Chondrocyte (in vitro differentiated cells): ENCODE measurements around the gene KCNG4. TPM values are rescaled to one million over a fixed set of nuclear protein-coding genes. Genes with fewer than 3 reads are reported as not detected.

Experiments used
- DNase-seq: peaks from one replicate; pipeline ENCODE4 v3.0.0; 2021; ENCODE audit warnings: mixed read lengths, low spot score
- H3K27ac Mint-ChIP-seq: one replicate; pipeline ENCODE4 v1.8.0; 2021; ENCODE audit warnings: mild to moderate bottlenecking, moderate library complexity, mixed read lengths; ENCODE audit not compliant: unreplicated experiment
- H3K27me3 Mint-ChIP-seq: 2 replicates; pipeline ENCODE4 v1.8.0; 2021; ENCODE audit warnings: low read depth, mixed read lengths
- H3K36me3 Mint-ChIP-seq: 2 replicates; pipeline ENCODE4 v1.8.0; 2021; ENCODE audit warnings: low read depth, mixed read lengths
- H3K4me1 Mint-ChIP-seq: 2 replicates; pipeline ENCODE4 v1.8.0; 2021; ENCODE audit warnings: low read depth, mild to moderate bottlenecking, mixed read lengths
- H3K4me3 Mint-ChIP-seq: one replicate; pipeline ENCODE4 v1.8.0; 2021; ENCODE audit warnings: mild to moderate bottlenecking, moderate library complexity, mixed read lengths; ENCODE audit not compliant: unreplicated experiment
- H3K9me3 Mint-ChIP-seq: 2 replicates; pipeline ENCODE4 v1.8.0; 2021; ENCODE audit warnings: low read depth, mixed read lengths
- total RNA-seq: library from RNA; stranded (reverse); gene quantifications from 3 replicates; pipeline ENCODE4 v1.2.1, GENCODE V29; 2021
- TF ChIP-seq, protein P1 (sequence below): fragments of 200-600 bp; sonication (generic); IDR thresholded peaks from 2 replicates; pipeline ENCODE4 v1.5.0; 2021; ENCODE audit warnings: antibody characterized with exemption, mild to moderate bottlenecking, moderate library complexity

KCNG4 gene
- total RNA-seq, 1 donor from 2014 or later, result not detected

DNA sequence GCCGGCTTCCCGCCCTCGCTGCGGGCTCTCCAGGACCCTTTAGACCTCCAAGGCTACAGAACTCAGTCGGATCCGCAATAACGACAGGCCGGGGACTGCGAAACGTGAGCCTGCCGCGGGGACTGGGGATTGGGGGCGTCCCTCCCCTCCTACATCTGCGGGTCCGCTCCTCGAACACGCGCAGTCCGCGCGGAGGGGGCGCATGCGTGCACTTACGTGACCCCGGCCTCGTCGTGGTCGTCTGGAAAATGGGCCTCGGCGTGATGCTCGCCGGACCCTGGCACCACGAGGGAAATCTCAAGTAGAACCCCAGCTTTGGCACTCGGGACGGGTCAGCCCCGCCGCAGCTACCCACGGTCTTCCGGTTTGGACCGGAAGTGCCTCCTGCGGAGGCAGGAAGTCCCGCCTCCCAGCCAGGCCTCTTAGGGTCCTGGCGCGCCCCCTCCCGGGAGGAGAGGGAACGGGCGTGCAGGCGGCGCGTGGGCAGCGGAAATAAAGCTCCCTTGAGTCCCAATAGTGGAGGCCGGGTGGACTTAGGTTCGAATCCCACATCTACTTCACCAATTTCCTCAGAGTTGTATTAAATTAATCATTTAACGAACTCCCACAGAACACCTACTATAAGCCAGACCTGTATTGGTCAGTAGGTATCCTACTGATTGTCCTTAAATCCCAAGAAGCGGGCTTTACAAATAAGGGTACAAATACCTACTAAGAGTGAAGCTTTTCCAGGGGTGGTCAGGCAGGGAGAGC is 53.0 kb downstream of the KCNG4 start, which contains the start of gene TAF1C:
Gene TAF1C (minus strand): TSS at position 373 of the 753 bp plus-strand sequence. CDS start 2,069 bp downstream, outside the sequence.
- Mint-ChIP-seq H3K27me3 (no peaks in the 10 kb centered on the region), H3K36me3 (peaks cover 5% of the 10 kb centered on the region), H3K4me3 (peak within 1 kb of the TSS; percentile 91), H3K27ac (peak within 1 kb of the TSS; percentile 77), H3K4me1 (peaks cover 24% of the 10 kb centered on the region), H3K9me3 (no peaks in the 10 kb centered on the region)
- TF ChIP-seq, protein P1, sequence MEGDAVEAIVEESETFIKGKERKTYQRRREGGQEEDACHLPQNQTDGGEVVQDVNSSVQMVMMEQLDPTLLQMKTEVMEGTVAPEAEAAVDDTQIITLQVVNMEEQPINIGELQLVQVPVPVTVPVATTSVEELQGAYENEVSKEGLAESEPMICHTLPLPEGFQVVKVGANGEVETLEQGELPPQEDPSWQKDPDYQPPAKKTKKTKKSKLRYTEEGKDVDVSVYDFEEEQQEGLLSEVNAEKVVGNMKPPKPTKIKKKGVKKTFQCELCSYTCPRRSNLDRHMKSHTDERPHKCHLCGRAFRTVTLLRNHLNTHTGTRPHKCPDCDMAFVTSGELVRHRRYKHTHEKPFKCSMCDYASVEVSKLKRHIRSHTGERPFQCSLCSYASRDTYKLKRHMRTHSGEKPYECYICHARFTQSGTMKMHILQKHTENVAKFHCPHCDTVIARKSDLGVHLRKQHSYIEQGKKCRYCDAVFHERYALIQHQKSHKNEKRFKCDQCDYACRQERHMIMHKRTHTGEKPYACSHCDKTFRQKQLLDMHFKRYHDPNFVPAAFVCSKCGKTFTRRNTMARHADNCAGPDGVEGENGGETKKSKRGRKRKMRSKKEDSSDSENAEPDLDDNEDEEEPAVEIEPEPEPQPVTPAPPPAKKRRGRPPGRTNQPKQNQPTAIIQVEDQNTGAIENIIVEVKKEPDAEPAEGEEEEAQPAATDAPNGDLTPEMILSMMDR, result peak; percentile 94
- DNase-seq, result no peak

DNA sequence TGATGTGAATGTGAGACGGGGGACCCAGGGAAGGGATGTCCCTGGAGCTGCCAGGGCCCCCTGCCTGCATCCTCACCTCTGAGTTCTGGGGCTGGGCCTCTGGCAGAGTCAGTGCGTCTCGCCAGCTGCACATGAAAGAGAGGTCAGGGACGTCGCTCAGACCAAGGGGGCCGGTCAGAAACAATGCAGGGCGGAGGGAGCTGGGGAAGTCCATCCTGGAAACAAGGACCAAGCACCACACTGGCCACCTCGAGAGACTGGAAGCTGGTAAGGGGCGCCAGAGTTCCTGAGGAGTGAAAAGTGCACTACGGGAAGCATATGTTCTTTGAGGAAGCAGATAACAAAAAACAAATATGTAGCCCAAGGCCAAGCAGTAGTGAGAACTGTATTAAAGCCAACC is 55.0 kb downstream of the KCNG4 start:
- H3K36me3 Mint-ChIP-seq, result peaks cover 5% of the 10 kb centered on the region
- TF ChIP-seq, protein P1, result no peak
- no peak overlapping the region for H3K27ac Mint-ChIP-seq
- DNase-seq, result no peak
- no peaks in the 10 kb centered on the region for H3K9me3 Mint-ChIP-seq
- no peaks in the 10 kb centered on the region for H3K27me3 Mint-ChIP-seq
- H3K4me1 Mint-ChIP-seq, result peaks cover 24% of the 10 kb centered on the region
- H3K4me3 Mint-ChIP-seq, result peak overlapping the region; percentile 41

DNA sequence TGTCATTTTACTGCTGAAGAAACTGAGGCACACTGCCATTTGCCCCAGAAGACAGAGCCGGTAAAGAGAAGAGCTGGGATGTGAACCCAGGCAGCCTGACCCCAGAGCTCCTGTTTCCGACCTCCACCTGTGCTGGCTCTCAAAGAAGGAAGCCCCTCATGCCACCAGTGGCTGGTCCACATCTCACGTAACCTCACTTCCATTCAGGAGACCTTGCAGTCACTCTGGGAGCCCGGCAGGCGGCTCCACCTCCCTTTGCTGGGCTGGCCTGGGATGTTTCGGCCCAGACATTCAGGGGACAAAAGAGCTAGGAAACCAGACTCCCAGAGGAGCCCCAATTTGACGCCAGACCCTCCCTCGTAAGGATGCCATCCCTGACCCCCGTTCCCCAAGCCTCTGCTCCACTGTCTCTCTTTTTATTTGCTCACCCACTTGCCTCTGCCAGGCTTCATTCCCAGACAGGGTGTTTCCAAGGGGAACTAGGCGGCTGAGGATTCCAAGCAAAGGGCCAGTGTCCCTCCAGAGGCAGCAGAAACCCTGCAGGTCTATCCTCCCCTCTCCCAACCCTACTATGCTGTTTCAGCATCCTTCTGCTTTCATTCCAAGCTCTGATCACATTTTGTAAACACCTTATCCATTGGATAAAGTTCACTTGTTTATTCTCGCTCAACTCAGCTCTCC is 55.8 kb downstream of the KCNG4 start:
- Mint-ChIP-seq H3K27ac (peak overlapping the region; percentile 49), H3K27me3 (no peaks in the 10 kb centered on the region), H3K36me3 (peaks cover 5% of the 10 kb centered on the region), H3K4me1 (peaks cover 24% of the 10 kb centered on the region), H3K9me3 (no peaks in the 10 kb centered on the region), H3K4me3 (no peak overlapping the region)
- TF ChIP-seq, protein P1, result peak; percentile 59
- DNase-seq, result no peak

DNA sequence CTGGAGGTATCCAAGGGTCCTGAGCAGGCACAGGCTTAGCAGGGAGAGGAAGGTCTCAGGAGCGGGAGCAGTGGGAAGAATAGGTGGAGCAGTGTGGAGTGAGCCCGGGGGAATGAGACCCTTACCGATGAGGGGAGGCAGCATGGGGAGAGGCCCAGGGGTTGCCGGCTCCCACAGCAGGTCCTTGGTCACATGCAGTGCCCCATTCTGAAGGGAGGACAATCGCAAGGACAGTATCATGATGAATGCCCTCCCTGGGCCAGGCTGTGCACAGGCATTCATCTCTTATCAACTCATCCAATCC is 56.3 kb downstream of the KCNG4 start:
- peaks cover 24% of the 10 kb centered on the region for H3K4me1 Mint-ChIP-seq
- no peaks in the 10 kb centered on the region for H3K27me3 Mint-ChIP-seq
- no peaks in the 10 kb centered on the region for H3K9me3 Mint-ChIP-seq
- TF ChIP-seq, protein P1, result no peak
- no peak overlapping the region for H3K27ac Mint-ChIP-seq
- H3K36me3 Mint-ChIP-seq, result peaks cover 5% of the 10 kb centered on the region
- DNase-seq, result no peak
- no peak overlapping the region for H3K4me3 Mint-ChIP-seq

DNA sequence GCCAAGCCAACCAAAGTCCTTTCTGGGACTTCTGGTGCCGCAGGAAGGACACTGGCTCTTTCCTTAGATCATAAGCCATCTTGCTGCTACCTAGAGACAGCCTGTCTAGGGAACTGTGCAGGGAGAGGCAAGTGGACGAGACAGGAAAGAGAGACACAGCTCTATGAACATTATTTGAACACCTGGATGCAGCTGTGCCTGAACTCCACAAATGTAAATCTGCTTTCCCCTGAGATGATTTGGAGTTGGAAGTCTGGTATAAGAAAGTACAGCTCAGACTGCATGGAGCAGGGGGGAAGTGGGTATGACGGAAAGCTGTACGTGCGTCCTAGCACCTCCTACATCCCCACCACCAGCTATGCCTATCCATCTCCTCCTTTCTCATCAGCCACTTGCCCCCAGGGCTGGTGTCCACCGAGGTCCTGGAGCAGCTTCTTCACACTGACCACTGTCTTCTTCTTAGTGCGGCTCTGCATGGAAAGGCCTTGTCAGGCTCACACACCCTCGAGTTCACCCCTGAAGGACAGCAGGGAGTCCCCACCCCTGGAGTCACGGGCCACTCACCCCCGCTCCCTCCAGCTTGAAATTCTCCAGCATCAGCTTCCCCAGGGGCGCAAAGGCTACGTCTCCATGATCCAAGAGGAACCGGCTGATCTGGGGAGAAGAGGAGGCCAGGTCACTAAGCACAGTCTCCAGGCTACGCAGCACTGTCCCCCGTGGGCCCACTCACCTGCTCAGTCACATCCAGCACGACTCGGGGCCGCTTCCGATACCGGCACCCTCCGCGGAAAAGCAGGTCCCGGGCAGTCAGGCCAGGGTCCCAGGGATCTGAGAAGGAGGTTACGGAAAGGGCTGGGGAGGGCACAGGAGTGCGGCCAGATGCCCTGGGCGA is 56.9 kb downstream of the KCNG4 start:
- H3K27ac Mint-ChIP-seq, result no peak overlapping the region

More for the DNA sequence above, 56.9 kb downstream of the KCNG4 start:
- H3K4me3 Mint-ChIP-seq, result no peak overlapping the region
- TF ChIP-seq, protein P1, result no peak
- H3K4me1 Mint-ChIP-seq, result peaks cover 29% of the 10 kb centered on the region
- no peaks in the 10 kb centered on the region for H3K9me3 Mint-ChIP-seq
- no peak for DNase-seq
- peaks cover 5% of the 10 kb centered on the region for H3K36me3 Mint-ChIP-seq
- H3K27me3 Mint-ChIP-seq, result no peaks in the 10 kb centered on the region
